Measurements from ENCODE around the gene SMPDL3B.

GRCh38 chr1:27974417-27974781 is 39.6 kb downstream of the SMPDL3B start:
- no peak for TF ChIP-seq ZNF274 (IDR thresholded peaks at IDR 0.05; ENCODE audit: low read depth, low read length)
- TF ChIP-seq YY1 (IDR thresholded peaks at IDR 0.05; ENCODE audit: insufficient read depth, insufficient read length) = no peak
- TF ChIP-seq SUZ12 (IDR thresholded peaks at IDR 0.05; ENCODE audit: extremely low read depth, insufficient read depth, insufficient read length) = no peak

Measured in NT2/D1 (cell line).